Measurements from ENCODE around the gene ENPEP. TPM values are rescaled to one million over a fixed set of nuclear protein-coding genes. Genes with fewer than 3 reads are reported as not detected.
A peak's percentile ranks its signal among the peaks of the same experiment; 100 is the strongest.

Gene ENPEP
- total and polyA plus RNA-seq, 11 donors, result 1.3 to 9.3 (median 4.2) TPM

DNA sequence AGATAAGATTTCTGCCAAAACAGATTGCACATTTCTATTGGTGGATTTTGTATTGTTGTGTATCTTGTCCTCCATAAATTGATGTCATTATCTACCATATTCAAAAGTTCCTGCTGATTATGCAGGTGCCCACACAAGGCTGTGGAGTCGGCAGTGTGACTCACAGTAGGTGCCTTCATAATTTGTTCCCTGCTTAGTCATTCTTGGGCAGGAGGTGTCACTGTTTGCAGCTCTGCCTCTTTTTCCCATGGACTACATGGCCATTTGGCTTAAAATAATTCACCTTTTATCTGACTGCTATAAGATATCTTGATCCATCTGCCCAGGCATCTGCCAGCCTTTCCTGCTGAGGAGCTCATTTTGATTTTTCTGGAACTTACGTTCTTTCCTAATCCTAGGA is 33.6 kb upstream of the ENPEP start:
- 58 to 70% (median 63%) methylated on average over 2 of the region's 2 CpGs for WGBS, 4 donors
- H3K27ac ChIP-seq, result no peak overlapping the region
- TF ChIP-seq, protein P1, sequence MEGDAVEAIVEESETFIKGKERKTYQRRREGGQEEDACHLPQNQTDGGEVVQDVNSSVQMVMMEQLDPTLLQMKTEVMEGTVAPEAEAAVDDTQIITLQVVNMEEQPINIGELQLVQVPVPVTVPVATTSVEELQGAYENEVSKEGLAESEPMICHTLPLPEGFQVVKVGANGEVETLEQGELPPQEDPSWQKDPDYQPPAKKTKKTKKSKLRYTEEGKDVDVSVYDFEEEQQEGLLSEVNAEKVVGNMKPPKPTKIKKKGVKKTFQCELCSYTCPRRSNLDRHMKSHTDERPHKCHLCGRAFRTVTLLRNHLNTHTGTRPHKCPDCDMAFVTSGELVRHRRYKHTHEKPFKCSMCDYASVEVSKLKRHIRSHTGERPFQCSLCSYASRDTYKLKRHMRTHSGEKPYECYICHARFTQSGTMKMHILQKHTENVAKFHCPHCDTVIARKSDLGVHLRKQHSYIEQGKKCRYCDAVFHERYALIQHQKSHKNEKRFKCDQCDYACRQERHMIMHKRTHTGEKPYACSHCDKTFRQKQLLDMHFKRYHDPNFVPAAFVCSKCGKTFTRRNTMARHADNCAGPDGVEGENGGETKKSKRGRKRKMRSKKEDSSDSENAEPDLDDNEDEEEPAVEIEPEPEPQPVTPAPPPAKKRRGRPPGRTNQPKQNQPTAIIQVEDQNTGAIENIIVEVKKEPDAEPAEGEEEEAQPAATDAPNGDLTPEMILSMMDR (IDR thresholded peaks at IDR 0.05), result no peak
- no peak for TF ChIP-seq POLR2A (IDR thresholded peaks at IDR 0.05)
- H3K36me3 ChIP-seq, result no peaks in the 10 kb centered on the region
- ATAC-seq (no peak), DNase-seq (no peak)
- intact Hi-C loops (cut with DNase I), result no loop called here
- H3K9me3 ChIP-seq, result no peaks in the 10 kb centered on the region
- no peaks in the 10 kb centered on the region for H3K4me1 ChIP-seq
- H3K27me3 ChIP-seq, result peaks cover 0 to 3% (median 0%) of the 10 kb centered on the region in 9 donors
- no peak overlapping the region for H3K4me3 ChIP-seq

DNA sequence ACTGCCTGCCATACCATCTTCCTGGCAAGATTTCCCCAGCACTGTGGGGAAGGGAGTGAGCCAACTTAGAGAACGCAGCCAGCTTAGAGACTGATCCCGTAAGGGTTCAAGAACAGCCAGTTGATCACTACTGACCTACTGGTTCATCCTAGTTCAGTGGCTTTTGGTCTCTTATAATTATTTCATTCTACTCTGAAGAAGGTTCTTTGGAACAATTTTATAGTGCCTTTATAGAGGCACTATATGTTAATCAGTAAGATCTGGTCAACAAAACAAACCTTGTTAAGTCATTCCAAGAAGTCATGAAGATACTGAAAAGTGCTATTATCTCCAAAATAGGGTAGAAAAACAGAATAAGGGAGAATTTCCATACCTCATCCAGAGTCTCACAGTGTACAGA is 33.2 kb upstream of the ENPEP start:
- TF ChIP-seq, protein P1 (IDR thresholded peaks at IDR 0.05), result no peak
- TF ChIP-seq POLR2A (IDR thresholded peaks at IDR 0.05), result no peak
- Histone ChIP-seq H3K4me3 (no peak overlapping the region), H3K27me3 (peaks cover 0 to 3% (median 0%) of the 10 kb centered on the region in 9 donors), H3K9me3 (no peaks in the 10 kb centered on the region), H3K36me3 (no peaks in the 10 kb centered on the region), H3K4me1 (no peaks in the 10 kb centered on the region), H3K27ac (no peak overlapping the region)
- intact Hi-C loops (cut with DNase I), result no loop called here
- no peak for ATAC-seq
- 89 to 96% (median 95%) methylated on average over 2 of the region's 2 CpGs for WGBS, 4 donors
- no peak for DNase-seq

DNA sequence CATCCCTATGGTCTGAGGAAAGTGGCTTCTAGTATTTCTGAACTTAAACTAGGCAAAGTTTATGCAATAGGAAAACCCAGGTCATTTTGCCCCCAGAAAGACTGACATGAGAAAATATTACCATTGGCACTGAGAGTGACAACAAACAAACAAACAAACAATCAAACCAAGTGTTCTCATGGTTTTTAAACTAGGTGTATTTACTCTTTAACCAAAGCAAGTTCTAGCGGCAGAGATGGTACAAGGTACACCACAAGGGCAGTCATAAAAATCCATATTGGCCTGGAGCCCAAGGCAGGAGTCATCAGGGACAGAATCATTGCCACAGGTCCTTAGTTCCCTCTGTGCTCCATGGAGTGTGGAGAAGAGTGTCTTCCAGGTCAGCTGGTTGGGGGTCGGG is 26.0 kb upstream of the ENPEP start:
- TF ChIP-seq, protein P1 (IDR thresholded peaks at IDR 0.05), result no peak
- TF ChIP-seq POLR2A (IDR thresholded peaks at IDR 0.05), result no peak
- H3K4me3 ChIP-seq, result no peak overlapping the region
- intact Hi-C loops (cut with DNase I), result no loop called here
- DNase-seq, result no peak
- no peak for ATAC-seq
- H3K27ac ChIP-seq, result no peak overlapping the region
- WGBS, 4 donors, result 83 to 93% (median 88%) methylated on average over 2 of the region's 2 CpGs
- no peaks in the 10 kb centered on the region for H3K36me3 ChIP-seq
- H3K4me1 ChIP-seq, result no peaks in the 10 kb centered on the region
- peaks cover 0 to 4% (median 0%) of the 10 kb centered on the region in 9 donors for H3K27me3 ChIP-seq
- H3K9me3 ChIP-seq, result no peaks in the 10 kb centered on the region

DNA sequence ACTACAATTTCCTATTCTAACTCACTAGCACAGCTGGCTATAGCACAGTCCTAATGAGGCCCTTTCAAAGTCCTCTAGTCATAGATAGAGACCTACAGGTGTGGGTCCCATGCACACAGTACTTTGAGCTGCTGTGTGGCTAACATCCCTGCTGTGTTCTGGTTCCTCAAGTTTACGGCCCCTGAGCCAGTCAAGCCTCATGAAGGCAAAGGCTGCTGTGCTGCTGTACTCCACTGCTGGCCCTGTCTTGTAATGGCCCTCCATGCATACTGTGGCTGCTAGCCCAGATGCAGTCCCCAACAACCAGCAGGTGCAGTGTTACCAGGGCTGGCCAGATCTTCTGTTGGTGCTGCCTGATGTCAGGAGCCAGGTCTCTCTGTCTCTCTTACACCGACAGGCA is 23.4 kb upstream of the ENPEP start:
- H3K9me3 ChIP-seq, result no peaks in the 10 kb centered on the region
- no peak overlapping the region for H3K27ac ChIP-seq
- TF ChIP-seq, protein P1 (IDR thresholded peaks at IDR 0.05), result no peak
- no peak for TF ChIP-seq POLR2A (IDR thresholded peaks at IDR 0.05)
- H3K4me3 ChIP-seq, result no peak overlapping the region
- DNase-seq (no peak), ATAC-seq (peak in 1 of 4 donors; percentile 13)
- 42 to 90% (median 85%) methylated on average over 2 of the region's 2 CpGs for WGBS, 4 donors
- intact Hi-C loops (cut with DNase I), result no loop called here
- H3K27me3 ChIP-seq, result peaks cover 0 to 8% (median 0%) of the 10 kb centered on the region in 9 donors
- no peaks in the 10 kb centered on the region for H3K36me3 ChIP-seq
- no peaks in the 10 kb centered on the region for H3K4me1 ChIP-seq

All from heart left ventricle (tissue), 16 donors.